ENCODE measurements around the gene GNPTAB.
"Not testable (repeated sequence)": the region's sequence is repeated elsewhere in the genome, so short reads cannot be mapped to it uniquely, and the experiment has no call there.

Gene GNPTAB

DNA sequence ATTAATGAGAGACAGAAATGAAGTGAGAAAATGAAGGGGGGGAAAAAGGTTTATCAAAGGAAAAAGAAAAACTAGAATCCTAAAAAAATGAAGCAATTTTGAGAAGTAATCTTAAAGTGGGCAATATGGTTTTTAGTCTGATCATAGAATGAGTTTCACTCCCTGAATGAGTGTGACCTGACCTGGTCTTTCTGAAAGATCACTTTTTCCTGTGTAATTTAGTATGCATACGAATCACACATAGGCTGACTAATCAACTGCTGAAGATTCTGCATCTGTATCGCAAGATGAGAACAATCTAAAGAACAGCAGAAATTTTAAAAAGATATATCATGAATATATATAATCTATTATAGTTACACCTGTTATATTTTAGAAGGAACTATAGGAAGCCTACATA lies 11.3 kb downstream of the GNPTAB start:
- no peak for DNase-seq (ENCODE audit: extremely low spot score)
- TF ChIP-seq TARDBP (IDR thresholded peaks at IDR 0.05) = no peak
- no peak for TF ChIP-seq FOXA1 (IDR thresholded peaks at IDR 0.05)
- no peak for TF ChIP-seq LEF1 (IDR thresholded peaks at IDR 0.05; ENCODE audit: borderline replicate concordance)
- no peak for TF ChIP-seq PKNOX1 (IDR thresholded peaks at IDR 0.05)
- TF ChIP-seq ARNT (IDR thresholded peaks at IDR 0.05) = no peak
- ChIA-PET POLR2A (no interaction called here), CTCF (no interaction called here)

DNA sequence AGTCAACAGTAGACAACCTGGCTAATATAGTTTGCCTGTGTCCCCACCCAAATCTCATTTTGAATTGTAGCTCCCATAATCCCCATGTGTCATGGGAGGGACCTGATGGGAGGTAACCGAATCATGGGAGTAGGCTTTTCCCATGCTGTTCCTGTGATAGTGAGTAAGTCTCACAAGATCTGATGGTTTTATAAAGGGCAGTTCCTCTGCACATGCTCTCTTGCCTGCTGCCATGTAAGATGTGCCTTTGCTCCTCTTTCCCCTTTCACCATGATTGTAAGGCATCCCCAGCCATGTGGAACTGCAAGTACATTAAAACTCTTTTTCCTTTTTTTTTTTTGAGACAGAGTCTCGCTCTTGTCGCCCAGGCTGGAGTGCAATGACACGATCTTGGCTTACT lies 12.1 kb downstream of the GNPTAB start:
- POLR2A ChIA-PET, CTCF ChIA-PET: not testable (repeated sequence)

DNA sequence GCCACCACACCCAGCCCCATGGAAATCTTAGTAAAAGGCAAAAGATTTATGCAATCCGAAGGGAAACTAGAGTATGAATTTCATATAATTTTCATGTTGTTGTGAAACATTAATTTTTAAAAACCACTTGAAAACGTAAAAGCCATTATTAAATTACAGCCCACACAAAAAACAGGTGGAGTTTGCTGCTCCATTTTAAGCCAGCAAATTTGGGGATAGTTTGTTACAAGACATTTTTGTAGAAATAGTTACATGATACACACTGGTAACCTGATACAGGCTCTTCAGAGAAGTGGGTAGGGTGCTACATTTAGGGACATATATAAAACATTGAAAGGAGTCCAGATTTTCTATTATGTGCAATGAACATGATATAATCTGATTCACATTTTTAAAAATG lies 17.6 kb downstream of the GNPTAB start:
- no peak for DNase-seq (ENCODE audit: extremely low spot score)
- TF ChIP-seq NFRKB (IDR thresholded peaks at IDR 0.05) (no peak), FOXM1 (IDR thresholded peaks at IDR 0.05; ENCODE audit: borderline replicate concordance) (no peak), ELF4 (IDR thresholded peaks at IDR 0.05) (no peak), L3MBTL2 (conservative IDR thresholded peaks at IDR 0.05) (no peak), FOXK2 (IDR thresholded peaks at IDR 0.05) (no peak), FOXA1 (IDR thresholded peaks at IDR 0.05) (no peak), HDGF (IDR thresholded peaks at IDR 0.05; ENCODE audit: borderline replicate concordance) (no peak), BHLHE40 (IDR thresholded peaks at IDR 0.05; ENCODE audit: borderline replicate concordance) (no peak)
- CTCF ChIA-PET = no interaction called here
- POLR2A ChIA-PET = no interaction called here

More for the DNA sequence above, 12.1 kb downstream of the GNPTAB start:
- not testable (repeated sequence) for DNase-seq (ENCODE audit: extremely low spot score)

GRCh38 chr12:101812716-101813115 lies 18.0 kb downstream of the GNPTAB start:
- DNase-seq (ENCODE audit: extremely low spot score); POLR2A ChIA-PET; CTCF ChIA-PET: not testable (repeated sequence)

- POLR2A ChIA-PET; DNase-seq (ENCODE audit: extremely low spot score): not testable (repeated sequence)
- CTCF ChIA-PET = interaction anchor here (0.6 to 1.2 kb wide), 2 partner anchors 12 to 318 kb away, joined by 5 to 9 read pairs; no protein-coding TSS in a partner anchor
Measured at GRCh38 chr12:101811342-101811741, 19.4 kb downstream of the GNPTAB start.

DNA sequence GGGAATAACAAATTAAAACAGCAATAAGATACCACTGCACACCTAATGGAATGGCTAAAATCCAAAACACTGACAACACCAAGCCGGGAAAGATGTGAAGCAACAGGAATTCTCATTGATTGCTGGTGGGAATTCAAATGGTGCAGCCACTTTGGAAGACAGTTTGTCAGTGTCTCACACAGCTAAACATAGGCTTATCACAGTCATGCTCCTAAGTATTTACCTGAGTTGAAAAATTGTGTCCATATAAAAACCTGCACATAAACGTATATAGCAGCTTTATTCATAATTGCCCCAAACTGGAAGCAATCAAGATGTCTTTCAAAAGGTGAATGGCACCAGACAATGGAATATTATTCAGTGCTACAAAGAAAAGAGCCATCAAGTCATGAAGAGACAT lies 21.6 kb downstream of the GNPTAB start:
- DNase-seq (ENCODE audit: extremely low spot score) = no peak
- CTCF ChIA-PET = no interaction called here
- POLR2A ChIA-PET = no interaction called here
- TF ChIP-seq BHLHE40 (IDR thresholded peaks at IDR 0.05; ENCODE audit: borderline replicate concordance) (no peak), SUZ12 (IDR thresholded peaks at IDR 0.05) (no peak), FOXM1 (IDR thresholded peaks at IDR 0.05; ENCODE audit: borderline replicate concordance) (no peak), LEF1 (IDR thresholded peaks at IDR 0.05; ENCODE audit: borderline replicate concordance) (no peak), FOXK2 (IDR thresholded peaks at IDR 0.05) (no peak), L3MBTL2 (conservative IDR thresholded peaks at IDR 0.05) (no peak), FOXA1 (IDR thresholded peaks at IDR 0.05) (no peak), PKNOX1 (IDR thresholded peaks at IDR 0.05) (no peak), TARDBP (IDR thresholded peaks at IDR 0.05) (no peak), ARNT (IDR thresholded peaks at IDR 0.05) (no peak), SP1 (IDR thresholded peaks at IDR 0.05) (no peak), HDGF (IDR thresholded peaks at IDR 0.05; ENCODE audit: borderline replicate concordance) (no peak), CTBP1 (IDR thresholded peaks at IDR 0.05; ENCODE audit: borderline replicate concordance) (no peak), NFRKB (IDR thresholded peaks at IDR 0.05) (no peak), ELF4 (IDR thresholded peaks at IDR 0.05) (no peak), ZNF384 (IDR thresholded peaks at IDR 0.05) (no peak)

GRCh38 chr12:101806265-101806664 lies 24.5 kb downstream of the GNPTAB start:
- no peak for DNase-seq (ENCODE audit: extremely low spot score)
- CTCF ChIA-PET = interaction anchor here (0.6 to 1.2 kb wide), 2 partner anchors 18 to 991 kb away, joined by 3 to 5 read pairs; no protein-coding TSS in a partner anchor
- no peak for TF ChIP-seq ZNF384 (IDR thresholded peaks at IDR 0.05)
- TF ChIP-seq FOXM1 (IDR thresholded peaks at IDR 0.05; ENCODE audit: borderline replicate concordance) = no peak
- TF ChIP-seq FOXA1 (IDR thresholded peaks at IDR 0.05) = no peak
- TF ChIP-seq PKNOX1 (IDR thresholded peaks at IDR 0.05) = no peak
- no peak for TF ChIP-seq BHLHE40 (IDR thresholded peaks at IDR 0.05; ENCODE audit: borderline replicate concordance)
- TF ChIP-seq HDGF (IDR thresholded peaks at IDR 0.05; ENCODE audit: borderline replicate concordance) = no peak
- TF ChIP-seq NFRKB (IDR thresholded peaks at IDR 0.05) = no peak
- TF ChIP-seq SP1 (IDR thresholded peaks at IDR 0.05) = no peak
- TF ChIP-seq FOXK2 (IDR thresholded peaks at IDR 0.05) = no peak
- no peak for TF ChIP-seq ARNT (IDR thresholded peaks at IDR 0.05)
- no peak for TF ChIP-seq TARDBP (IDR thresholded peaks at IDR 0.05)
- no peak for TF ChIP-seq L3MBTL2 (conservative IDR thresholded peaks at IDR 0.05)
- TF ChIP-seq SUZ12 (IDR thresholded peaks at IDR 0.05) = no peak
- no peak for TF ChIP-seq LEF1 (IDR thresholded peaks at IDR 0.05; ENCODE audit: borderline replicate concordance)
- no peak for TF ChIP-seq CTBP1 (IDR thresholded peaks at IDR 0.05; ENCODE audit: borderline replicate concordance)
- TF ChIP-seq ELF4 (IDR thresholded peaks at IDR 0.05) = no peak
- POLR2A ChIA-PET = no interaction called here

DNA sequence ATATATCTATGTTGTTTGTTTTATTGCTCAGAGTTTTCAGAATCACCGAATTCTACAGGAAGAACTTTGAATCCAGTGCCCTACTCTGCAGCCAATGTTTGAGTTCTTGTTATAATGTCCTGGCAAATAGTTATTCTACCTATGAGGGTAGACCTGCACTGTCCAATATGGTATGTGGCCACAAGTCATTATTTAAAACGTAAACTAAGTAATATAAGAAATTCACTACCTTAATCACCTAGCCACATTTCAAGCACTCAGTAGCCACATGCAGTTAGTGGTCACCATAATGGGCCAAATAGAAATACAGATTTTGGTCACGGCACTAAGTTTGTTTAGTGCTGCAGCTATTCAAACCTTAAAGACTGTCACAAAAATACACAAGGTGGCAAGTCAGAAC lies 26.4 kb downstream of the GNPTAB start:
- no peak for DNase-seq (ENCODE audit: extremely low spot score)
- no peak for TF ChIP-seq TARDBP (IDR thresholded peaks at IDR 0.05)
- TF ChIP-seq LEF1 (IDR thresholded peaks at IDR 0.05; ENCODE audit: borderline replicate concordance) = no peak
- no peak for TF ChIP-seq FOXA1 (IDR thresholded peaks at IDR 0.05)
- TF ChIP-seq HDGF (IDR thresholded peaks at IDR 0.05; ENCODE audit: borderline replicate concordance) = no peak
- TF ChIP-seq SUZ12 (IDR thresholded peaks at IDR 0.05) = no peak
- no peak for TF ChIP-seq ELF4 (IDR thresholded peaks at IDR 0.05)
- no peak for TF ChIP-seq PKNOX1 (IDR thresholded peaks at IDR 0.05)
- no peak for TF ChIP-seq BHLHE40 (IDR thresholded peaks at IDR 0.05; ENCODE audit: borderline replicate concordance)
- no peak for TF ChIP-seq NFRKB (IDR thresholded peaks at IDR 0.05)
- no peak for TF ChIP-seq ARNT (IDR thresholded peaks at IDR 0.05)
- TF ChIP-seq SP1 (IDR thresholded peaks at IDR 0.05) = no peak
- no peak for TF ChIP-seq FOXM1 (IDR thresholded peaks at IDR 0.05; ENCODE audit: borderline replicate concordance)
- no peak for TF ChIP-seq L3MBTL2 (conservative IDR thresholded peaks at IDR 0.05)
- TF ChIP-seq FOXK2 (IDR thresholded peaks at IDR 0.05) = no peak
- no peak for TF ChIP-seq ZNF384 (IDR thresholded peaks at IDR 0.05)
- TF ChIP-seq CTBP1 (IDR thresholded peaks at IDR 0.05; ENCODE audit: borderline replicate concordance) = no peak
- CTCF ChIA-PET = no interaction called here
- POLR2A ChIA-PET = no interaction called here
